HCEC 1CT (cell line): ENCODE measurements around the gene RNASE7.

Source experiments
- DNase-seq: peaks from one replicate; pipeline ENCODE4 v3.0.0-alpha.2; 2017

RNASE7 gene

DNA sequence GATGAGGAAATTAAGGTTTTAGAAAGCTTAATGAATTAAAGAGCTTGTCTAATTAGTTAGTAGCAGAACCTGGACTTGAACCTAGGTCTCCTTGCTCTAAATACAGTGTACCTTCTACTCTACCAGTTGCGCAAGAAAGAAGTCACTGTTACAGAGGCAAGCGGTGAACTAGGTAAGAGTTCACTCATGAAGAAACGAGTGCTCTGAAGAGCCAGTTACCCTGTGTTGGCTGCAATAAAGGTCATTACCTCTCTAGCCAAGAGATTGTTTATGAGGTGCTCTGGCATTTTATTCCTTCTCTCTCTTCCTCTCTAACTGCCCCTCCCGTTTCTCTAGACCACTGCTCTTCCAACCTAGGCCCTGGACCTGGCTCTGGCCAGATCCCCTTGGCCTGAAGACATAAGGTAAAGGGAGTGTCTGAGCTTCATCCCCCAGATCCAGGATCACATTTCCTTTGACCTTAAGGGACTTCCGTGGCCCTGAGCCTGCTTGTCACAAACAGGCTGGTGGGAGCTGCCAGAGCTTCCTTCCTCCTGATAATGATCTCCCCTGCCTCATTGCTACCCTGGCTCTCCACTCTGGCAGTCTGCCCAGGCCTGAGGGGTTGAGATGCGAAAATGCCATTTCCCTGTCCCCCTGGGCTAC lies 1.9 kb downstream of the RNASE7 start:
- no peak for DNase-seq

- no peak for DNase-seq
These were observed 5.2 kb downstream of the RNASE7 start for GRCh38 chr14:21047378-21047781.

- no peak for DNase-seq
These were observed 6.5 kb downstream of the RNASE7 start for GRCh38 chr14:21048638-21049037.

DNA sequence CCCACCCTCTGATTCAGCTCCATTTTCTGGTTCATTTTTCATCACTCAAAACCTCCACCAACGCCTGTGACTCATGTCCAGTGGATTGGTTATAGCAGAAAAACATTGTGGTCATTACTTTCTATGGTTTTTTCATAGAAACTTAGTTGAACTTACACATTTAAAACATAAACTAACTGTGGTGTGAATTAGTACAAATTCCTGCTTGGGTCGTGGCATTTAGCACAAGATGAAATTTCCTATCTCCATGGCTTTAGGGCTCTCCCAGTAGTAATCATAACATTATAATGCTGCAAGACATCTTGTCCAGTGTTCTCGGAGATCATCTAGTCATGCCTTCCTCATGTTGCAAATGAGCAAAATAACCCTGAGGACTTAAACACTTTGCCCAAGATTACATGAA lies 7.1 kb downstream of the RNASE7 start:
- no peak for DNase-seq

- DNase-seq: no peak
These were observed 8.4 kb downstream of the RNASE7 start for GRCh38 chr14:21050597-21050996.

DNA sequence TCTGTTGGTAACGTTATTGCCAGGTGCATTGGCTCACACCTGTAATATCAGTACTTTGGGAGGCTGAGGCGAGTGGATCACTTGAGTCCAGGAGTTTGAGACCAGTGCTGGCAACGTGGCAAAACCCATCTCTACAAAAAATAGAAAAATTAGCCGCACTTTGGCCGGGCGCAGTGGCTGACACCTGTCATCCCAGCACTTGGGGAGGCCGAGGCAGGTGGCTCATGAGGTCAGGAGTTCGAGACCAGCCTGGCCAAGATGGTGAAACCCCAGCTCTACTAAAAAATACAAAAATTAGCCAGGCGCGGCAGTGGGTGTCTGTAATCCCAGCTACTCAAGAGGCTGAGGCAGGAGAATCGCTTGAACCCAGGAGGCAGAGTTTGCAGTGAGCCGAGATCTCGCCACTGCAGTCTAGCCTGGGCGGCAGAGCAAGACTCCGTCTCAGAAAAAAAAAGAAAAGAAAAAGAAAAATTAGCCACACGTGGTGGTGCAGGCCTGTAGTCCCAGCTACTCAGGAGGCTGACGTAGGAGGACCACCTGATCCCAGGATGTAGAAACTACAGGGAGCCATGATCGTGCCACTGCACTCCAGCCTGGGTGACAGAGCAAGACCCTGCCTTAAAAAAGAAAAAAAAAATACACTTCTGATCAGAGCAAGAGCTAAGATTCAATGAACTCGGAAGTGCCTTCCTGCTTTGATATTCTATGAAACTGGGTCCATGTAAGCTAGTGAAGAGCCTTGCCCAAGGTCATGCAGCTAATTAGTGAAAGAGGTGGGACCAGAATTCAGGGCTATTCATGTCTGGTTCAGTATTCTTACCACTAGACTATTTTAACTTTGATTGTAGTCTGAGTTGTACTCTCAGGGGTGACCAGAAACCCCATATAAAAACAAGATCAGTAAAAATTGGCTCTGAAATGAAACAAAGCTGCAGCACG lies 11.3 kb downstream of the RNASE7 start:
- DNase-seq: no peak

DNA sequence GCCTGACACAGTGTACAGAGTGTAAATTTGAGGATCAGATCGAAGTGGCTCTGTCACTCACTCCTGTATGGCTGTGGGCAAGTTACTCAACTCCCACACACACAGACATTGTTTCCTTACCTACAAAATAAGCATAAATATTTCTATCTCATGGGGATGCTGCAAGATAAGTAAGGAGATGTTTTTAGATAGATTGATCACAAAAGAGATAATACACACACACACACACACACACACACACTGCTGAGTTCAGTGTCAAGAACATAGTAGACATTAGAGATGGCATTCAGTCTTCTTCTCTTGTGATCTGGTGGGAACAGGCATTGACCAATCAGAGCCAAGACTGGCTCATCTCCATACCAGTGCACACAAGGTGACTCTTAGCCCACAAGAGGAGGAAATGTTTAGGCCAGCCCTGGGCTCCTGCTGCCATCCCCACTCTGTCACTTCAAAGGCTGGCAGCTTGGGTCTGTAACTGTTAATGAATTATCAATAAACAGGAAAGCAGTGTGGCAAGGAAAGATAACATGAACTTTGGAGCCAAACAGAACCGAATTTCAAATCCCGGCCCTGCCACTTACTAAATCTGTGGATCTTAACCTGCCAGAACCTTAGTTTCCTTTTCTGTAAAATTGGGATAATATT lies 12.1 kb downstream of the RNASE7 start:
- DNase-seq: no peak

DNA sequence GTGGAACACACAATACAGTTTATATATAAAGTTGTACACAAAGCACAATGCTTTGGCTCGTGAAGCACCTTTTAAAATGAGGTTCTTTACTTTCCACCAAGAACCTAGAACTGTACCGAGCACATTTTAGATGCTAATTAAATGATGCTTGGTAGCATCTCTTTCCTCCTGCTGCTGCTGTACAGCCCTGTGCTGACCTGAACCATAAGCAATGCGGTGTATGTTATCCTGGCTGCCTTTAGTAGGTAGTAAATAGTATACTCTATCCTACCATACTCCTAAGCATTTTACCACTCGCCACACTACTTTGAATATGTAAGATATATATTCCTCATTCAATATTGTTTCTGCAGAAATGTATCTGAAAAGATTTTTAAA lies 12.6 kb downstream of the RNASE7 start:
- no peak for DNase-seq

- DNase-seq: no peak
These were observed 13.4 kb downstream of the RNASE7 start for GRCh38 chr14:21055432-21056117.

- no peak for DNase-seq
These were observed 14.5 kb downstream of the RNASE7 start for GRCh38 chr14:21056520-21057163.

DNA sequence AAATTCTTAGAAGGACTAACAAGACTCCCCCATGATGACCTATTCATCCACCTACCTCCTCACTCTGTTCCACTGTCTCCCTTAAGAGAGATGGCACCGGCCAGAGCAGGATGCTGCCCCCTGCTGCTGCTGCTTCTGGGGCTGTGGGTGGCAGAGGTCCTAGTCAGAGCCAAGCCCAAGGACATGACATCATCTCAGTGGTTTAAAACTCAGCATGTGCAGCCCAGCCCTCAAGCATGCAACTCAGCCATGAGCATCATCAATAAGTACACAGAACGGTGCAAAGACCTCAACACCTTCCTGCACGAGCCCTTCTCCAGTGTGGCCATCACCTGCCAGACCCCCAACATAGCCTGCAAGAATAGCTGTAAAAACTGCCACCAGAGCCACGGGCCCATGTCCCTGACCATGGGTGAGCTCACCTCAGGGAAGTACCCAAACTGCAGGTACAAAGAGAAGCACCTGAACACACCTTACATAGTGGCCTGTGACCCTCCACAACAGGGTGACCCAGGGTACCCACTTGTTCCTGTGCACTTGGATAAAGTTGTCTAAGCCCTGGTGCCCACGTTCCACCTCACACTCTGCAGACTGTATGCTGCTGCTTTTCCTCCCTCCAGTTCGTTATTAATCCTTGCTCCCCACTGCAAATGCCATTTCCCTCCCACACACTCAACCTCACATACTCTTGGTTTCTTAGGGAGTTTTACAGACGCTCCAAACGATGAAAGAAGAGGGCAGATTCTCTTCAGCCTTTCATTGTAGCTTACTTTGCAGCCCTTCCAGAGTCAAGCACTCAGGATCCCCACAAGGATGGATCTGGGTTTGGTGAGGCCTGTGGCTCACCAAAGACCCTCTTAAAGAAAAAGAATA lies 15.9 kb downstream of the RNASE7 start, which contains the start of gene RNASE8:
RNASE8 (plus strand) TSS at position 20 of the 873 bp plus-strand sequence; CDS start at position 91, 71 bp downstream.
- peak; percentile 28 for DNase-seq

DNA sequence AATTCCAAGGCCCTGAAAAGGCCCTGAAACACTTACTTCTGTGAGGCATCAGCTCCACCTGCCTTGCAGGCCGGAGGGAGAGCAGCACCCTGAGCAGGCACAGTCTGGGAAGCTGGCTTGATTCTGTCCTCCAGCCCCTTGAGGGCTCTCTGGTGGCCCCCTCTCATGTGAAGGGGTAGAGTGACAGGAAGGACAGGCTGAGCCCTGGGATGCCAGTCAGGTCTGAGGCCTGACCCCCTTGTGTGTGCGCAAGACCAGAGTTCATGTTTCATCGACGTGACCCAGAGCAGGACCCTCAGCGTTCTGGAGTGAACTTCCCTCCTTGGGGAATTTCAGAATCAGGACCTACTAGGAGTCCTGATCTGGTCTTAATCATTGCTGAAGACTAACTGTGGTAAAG lies 16.7 kb downstream of the RNASE7 start:
- DNase-seq: no peak

- DNase-seq: no peak
These were observed 17.9 kb downstream of the RNASE7 start for GRCh38 chr14:21059842-21060613.

DNA sequence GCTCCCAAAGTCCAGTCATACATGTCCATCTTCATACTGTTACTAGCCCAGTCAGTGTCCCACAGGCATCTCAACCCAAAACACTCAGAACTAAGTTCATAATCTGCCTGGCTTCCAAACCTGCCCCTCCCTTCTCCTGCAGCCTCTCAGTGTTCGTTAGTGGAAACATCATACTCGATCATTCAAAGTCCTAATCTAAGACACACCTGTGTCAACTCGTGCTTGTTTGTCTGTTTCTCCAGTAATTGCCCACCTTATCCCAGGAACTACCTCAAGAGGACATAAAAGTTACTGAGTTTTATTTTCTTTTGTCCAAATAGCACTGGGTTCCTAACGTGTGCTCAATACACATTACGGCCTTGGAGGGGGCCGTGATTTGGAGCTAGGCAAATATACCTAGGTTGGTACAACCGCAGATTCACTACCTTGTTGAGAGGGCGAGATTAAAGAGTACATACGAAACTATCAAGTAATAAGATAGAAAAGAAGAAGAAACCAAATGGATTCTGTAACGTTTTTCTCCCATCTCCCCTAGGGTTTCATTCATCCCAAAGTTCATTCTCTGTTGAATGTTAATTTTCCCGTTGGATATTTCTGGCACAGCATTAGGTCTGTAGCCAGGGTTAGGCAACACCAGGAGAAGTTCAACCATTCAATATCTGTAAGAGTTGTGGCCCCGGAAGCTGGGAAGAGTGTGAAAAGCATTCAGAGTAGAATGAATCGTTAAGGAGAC lies 18.6 kb downstream of the RNASE7 start:
- no peak for DNase-seq

DNA sequence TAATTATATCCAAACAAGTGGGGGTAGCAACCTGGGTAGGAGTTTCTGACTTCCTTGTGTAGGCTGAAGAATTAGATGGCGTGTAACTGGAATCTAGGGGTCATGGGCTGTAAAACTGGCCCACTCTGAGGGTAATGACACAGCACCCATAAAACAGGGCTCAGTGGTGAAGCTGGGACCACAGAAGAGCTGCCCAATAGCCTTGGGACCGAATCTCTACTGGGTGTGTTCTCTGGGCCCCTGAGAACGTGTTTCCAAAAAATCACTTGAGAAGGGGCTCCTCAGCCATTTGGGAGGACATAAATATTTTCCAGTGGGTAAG lies 19.1 kb downstream of the RNASE7 start:
- no peak for DNase-seq

GRCh38 chr14:21063479-21063878 lies 21.3 kb downstream of the RNASE7 start:
- DNase-seq: peak; percentile 55

GRCh38 chr14:21066882-21067502 lies 24.8 kb downstream of the RNASE7 start:
- peak; percentile 12 for DNase-seq

GRCh38 chr14:21068521-21069387 lies 26.6 kb downstream of the RNASE7 start:
- DNase-seq: peak; percentile 35
